Urinary bladder (tissue), 4 donors: ENCODE results near the gene KANSL1. TPM values are rescaled to one million over a fixed set of nuclear protein-coding genes. Genes with fewer than 3 reads are reported as not detected.

ENCODE experiments used
- DNase-seq: peaks from one replicate; pipeline ENCODE4 v3.0.0-alpha.2; 2015; ENCODE audit errors: extremely low spot score
- H3K27ac ChIP-seq: one replicate; pipeline ENCODE4 v1.5.1; 2013; ENCODE audit warnings: low read depth, mild to moderate bottlenecking, moderate library complexity
- H3K36me3 ChIP-seq: one replicate; pipeline ENCODE4 v1.6.1; 2013; ENCODE audit warnings: mild to moderate bottlenecking, moderate library complexity; ENCODE audit not compliant: insufficient read depth
- H3K4me1 ChIP-seq: one replicate; pipeline ENCODE4 v1.6.1; 2013; ENCODE audit warnings: mild to moderate bottlenecking, moderate library complexity; ENCODE audit not compliant: insufficient read depth
- H3K4me3 ChIP-seq: one replicate; pipeline ENCODE4 v1.5.1; 2013; ENCODE audit warnings: low read depth, low read length
- WGBS: extraction: QIAGEN DNeasy Blood & Tissue Kit; methylation state at CpG from one replicate; pipeline ENCODE4 v1.1.7; 2013; 5-methylcytosine and 5-hydroxymethylcytosine counted together
- polyA plus RNA-seq: library from polyadenylated mRNA; stranded (reverse); fragments of 200-250 nt; gene quantifications from one replicate; pipeline ENCODE4 v1.2.3, GENCODE V29; 2013
- total RNA-seq: library from RNA; depleted of rRNA; stranded (reverse); fragments of >200 nt; gene quantifications from one replicate; pipeline ENCODE4 v1.2.3, GENCODE V29; 2014
- donor health status: healthy with polysubstance abuse.
- donor health status: healthy.

Gene KANSL1
- total and polyA plus RNA-seq, 2 donors: 22.4 to 146 TPM

DNA sequence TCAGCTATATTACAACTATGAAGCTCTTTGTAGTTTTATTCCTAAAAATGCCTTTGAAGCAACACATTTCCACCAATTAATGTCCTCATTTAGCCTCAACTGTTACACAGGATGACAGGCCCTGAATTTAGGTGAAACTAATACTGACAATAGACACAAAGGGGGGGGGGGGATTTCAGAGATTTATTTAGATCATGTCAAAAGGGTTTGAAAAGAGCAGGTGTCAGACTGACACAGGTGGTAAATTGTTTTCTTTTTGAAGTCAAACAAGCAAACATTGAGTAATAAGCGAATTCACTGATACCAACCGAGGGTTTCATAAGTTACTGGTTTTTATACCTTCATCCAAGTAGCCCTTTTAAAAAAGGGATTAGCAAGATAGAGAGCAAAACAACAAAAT, 40.8 kb downstream of the KANSL1 start:
- peaks cover 4% of the 10 kb centered on the region for H3K4me1 ChIP-seq
- WGBS: 66% methylated on average over 2 of the region's 2 CpGs

DNA sequence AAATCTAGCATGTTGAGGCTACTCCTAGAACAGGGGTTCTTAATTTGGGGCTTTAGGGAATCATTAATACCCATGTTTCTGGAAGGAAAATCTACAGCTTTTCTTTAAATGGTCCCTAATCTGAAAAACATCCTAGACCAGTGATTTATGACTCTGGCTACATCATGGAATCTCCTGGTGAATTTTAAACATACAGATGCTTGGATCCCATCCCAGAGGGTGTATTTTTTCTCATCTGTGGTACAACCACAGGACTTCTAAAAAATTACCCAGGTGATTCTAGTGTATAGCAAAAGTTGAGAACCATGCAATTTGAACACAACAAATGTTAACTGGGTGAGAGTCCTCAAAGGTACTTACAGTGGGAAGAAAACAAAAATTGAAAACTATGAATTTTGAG, 41.5 kb downstream of the KANSL1 start:
- H3K36me3 ChIP-seq: no peaks in the 10 kb centered on the region
- no peak for DNase-seq
- H3K27ac ChIP-seq: no peak overlapping the region
- no peak overlapping the region for H3K4me3 ChIP-seq
- peaks cover 4% of the 10 kb centered on the region for H3K4me1 ChIP-seq

More for the DNA sequence above, 40.8 kb downstream of the KANSL1 start:
- H3K4me3 ChIP-seq: no peak overlapping the region
- no peak for DNase-seq
- no peak overlapping the region for H3K27ac ChIP-seq
- no peaks in the 10 kb centered on the region for H3K36me3 ChIP-seq

DNA sequence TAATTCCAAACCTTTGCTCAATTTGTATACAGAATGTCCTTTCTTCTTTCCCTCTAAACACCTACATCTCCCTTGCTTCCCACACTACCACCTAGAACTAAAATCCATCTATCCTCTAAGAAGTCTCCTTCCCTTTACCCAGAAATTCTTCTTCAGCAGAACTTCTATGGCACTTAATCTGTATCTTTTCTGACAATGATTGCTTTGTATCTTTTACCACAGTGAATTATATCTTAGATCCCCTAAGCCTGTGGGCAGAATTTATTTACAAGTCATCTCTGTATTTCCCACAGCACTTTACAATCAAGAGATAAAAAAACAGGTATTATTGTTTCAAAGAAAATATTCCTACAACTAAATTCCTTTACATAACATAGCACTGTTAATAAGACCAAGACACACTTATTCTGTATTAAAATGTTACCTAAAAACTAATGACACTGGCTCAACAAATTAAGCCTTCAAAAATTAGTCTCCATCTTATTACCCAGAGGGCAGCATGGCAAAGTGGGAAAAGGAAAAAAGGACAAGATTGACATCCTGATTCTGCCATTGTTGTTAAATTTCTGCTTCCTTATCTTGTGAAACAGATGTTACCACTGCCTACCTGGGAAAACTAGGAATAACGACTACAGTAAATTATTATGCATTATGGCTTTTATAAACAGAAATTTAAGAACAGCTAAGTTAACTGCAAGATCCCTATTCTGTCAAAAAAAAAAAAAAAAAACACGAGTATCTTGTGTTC, 42.8 kb downstream of the KANSL1 start:
- Histone ChIP-seq H3K4me1 (peaks cover 4% of the 10 kb centered on the region), H3K4me3 (no peak overlapping the region), H3K36me3 (no peaks in the 10 kb centered on the region), H3K27ac (no peak overlapping the region)
- 49% methylated on average over 2 of the region's 2 CpGs for WGBS
- no peak for DNase-seq

DNA sequence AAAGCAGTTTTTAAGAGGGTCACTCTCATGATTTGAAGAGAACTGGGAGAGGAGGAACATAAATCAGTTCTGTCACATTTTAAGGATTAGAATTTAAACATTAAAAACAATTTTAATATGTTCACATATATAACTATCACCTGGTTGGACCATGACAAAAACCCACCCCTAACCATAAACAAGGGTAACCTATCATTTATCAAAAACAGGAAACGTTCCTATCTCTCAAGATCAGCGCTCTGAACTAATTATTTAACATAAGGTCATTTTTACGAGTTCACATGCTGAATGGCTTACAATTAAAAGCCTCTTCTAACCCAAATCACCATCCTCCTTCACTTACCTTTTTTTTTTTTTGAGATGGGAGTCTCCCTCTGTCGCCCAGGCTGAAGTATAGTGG, 45.0 kb downstream of the KANSL1 start:
- H3K4me1 ChIP-seq: peaks cover 4% of the 10 kb centered on the region
- H3K36me3 ChIP-seq: no peaks in the 10 kb centered on the region
- WGBS: 66% methylated on average over 4 of the region's 4 CpGs
- no peak overlapping the region for H3K27ac ChIP-seq
- DNase-seq: no peak
- no peak overlapping the region for H3K4me3 ChIP-seq

DNA sequence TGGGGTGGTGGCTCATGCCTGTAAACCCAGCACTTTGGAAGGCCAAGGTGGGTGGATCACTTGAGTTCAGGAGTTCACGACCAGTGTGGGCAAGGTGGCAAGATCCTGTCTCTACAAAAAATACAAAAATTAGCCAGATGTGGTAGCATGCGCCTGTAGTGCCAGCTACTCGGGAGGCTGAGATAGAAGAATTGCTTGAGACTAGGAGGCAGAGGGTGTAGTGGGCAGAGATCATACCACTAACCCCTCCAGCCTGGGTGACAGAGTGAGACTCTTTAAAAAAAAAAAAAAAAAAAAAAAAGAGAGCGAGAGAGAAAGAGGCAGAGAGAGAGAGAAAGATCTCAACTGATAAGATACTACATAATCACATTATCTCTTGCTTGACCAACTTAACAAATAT, 45.9 kb downstream of the KANSL1 start:
- Histone ChIP-seq H3K36me3 (no peaks in the 10 kb centered on the region), H3K4me1 (peaks cover 4% of the 10 kb centered on the region), H3K27ac (no peak overlapping the region), H3K4me3 (no peak overlapping the region)
- no peak for DNase-seq
- 77% methylated on average over 4 of the region's 4 CpGs for WGBS

DNA sequence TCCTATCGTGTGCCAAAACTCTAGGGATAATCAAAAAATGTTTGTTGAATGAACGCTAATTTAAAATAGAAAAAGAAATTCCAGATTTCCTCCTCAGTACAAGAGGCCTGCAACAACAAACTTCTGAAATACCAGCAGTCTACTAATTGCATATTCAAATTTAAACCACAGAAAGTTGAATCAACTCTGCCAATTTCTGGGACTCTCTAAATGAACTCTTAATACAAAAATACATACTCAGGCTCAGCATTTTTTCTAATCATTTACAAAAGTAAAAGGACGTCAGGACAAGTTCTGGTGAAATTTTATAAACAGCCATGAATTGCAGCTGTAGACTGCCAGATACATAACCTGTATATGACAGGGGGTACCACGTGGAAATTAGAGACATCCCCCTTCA, 49.0 kb downstream of the KANSL1 start:
- Histone ChIP-seq H3K4me1 (peaks cover 2% of the 10 kb centered on the region), H3K27ac (no peak overlapping the region)

DNA sequence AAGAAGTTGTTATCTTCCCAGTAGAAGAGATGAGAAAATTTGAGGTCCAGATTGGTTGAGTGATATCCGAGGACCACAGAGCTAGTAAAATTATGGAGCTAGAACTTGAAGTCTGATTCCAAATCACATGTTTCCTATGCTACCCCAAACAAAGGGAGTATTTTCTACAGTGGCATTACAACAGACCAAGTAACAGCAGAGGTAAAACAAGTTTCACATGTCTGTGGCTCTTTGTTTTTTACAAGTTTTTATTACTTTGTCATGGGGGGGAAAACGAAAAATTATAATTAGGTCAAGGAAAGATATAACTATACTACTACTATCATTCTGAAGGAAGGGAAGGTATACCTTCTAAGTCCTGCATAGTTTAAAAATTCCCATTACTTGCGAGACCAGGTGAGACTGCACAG, 49.4 kb downstream of the KANSL1 start:
- Histone ChIP-seq H3K4me3 (no peak overlapping the region), H3K27ac (no peak overlapping the region), H3K36me3 (no peaks in the 10 kb centered on the region), H3K4me1 (peaks cover 2% of the 10 kb centered on the region)
- DNase-seq: no peak
- WGBS: 66% methylated on average over 3 of the region's 3 CpGs

More for the DNA sequence above, 49.0 kb downstream of the KANSL1 start:
- no peak overlapping the region for H3K4me3 ChIP-seq
- WGBS: 50% methylated on average over 4 of the region's 4 CpGs
- DNase-seq: no peak
- no peaks in the 10 kb centered on the region for H3K36me3 ChIP-seq

DNA sequence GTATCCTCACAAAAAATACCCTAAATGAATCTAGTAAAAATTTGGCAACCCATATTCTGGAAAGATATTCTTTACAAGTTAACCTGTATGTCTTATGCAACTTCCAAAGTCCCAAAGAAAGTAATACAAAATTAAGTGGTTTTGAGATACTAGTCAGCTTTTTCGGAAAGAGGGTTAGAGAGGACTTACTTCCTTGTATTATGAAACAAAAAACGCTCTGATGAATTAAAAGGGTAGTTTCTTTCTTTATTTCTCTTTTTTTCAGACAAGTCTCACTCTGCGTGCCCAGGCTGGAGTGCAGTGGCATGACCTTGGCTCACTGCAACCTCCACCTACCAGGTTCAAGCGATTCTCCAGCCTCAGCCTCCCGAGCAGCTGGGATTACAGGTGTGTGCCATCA, 51.6 kb downstream of the KANSL1 start:
- 88% methylated on average over 5 of the region's 5 CpGs for WGBS
- no peaks in the 10 kb centered on the region for H3K36me3 ChIP-seq
- no peak overlapping the region for H3K27ac ChIP-seq
- peaks cover 2% of the 10 kb centered on the region for H3K4me1 ChIP-seq
- no peak for DNase-seq
- no peak overlapping the region for H3K4me3 ChIP-seq

DNA sequence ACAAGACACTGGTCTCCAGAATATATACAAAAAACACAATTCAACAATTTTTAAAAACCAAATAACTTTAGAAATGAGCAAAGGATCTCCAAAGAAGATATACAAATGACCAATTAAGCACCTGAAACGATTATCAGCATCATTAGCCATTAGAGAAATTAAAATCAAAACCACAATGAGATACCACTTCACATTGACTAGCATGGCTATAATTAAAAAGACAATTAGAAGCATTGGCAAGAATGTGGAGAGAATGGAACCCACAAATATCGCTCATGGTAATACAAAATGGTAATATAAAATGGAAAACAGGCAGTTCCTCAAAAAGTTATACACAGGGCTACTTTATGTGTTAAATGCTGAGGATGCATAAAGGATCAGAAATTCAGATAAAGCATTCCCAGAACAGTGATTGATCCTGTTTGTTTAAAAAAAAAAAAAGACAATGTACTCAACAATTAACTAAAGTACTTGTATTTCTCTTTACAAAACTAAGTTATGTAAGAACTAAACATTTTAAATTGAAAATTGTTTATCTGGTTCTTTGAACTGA, 52.5 kb downstream of the KANSL1 start:
- no peak overlapping the region for H3K27ac ChIP-seq
- DNase-seq: no peak
- H3K36me3 ChIP-seq: no peaks in the 10 kb centered on the region
- no peak overlapping the region for H3K4me3 ChIP-seq
- WGBS: 96% methylated on average over 2 of the region's 2 CpGs
- peaks cover 2% of the 10 kb centered on the region for H3K4me1 ChIP-seq

DNA sequence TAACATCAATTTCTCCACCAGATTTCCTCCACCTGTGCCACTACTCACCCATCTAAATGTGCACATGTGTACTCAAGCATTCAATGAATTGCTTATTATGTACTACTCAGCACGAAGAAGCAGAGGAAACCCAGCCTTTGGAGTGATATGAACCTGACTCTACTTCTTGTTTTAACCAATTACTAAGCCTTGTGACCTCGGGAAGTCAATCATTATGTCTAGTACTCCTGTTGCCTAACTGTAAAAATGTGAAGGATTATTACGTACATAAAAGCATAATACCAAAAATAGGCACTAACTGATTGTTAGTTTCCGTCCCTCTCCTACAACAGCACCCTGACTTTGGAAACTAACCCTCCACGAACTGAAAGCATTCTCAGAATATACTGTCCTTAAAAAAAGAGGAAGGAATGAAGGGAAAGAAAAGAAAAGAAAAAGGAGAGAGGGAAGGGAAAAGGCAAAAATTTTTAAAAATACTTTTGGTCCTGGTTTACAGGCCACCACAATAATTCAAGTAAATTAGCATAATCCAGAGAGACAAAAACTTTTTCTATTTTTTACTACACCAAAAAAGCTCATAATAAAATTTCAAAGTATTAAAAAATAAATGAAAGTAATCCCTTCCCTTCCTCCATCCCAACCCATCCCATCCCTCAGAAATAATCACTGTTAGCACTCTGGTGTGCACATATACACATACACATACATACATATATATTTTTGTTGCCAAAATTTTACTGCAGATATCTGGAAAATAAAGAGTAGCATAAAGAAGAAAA, 53.6 kb downstream of the KANSL1 start:
- H3K36me3 ChIP-seq: no peaks in the 10 kb centered on the region
- 68% methylated on average over 5 of the region's 5 CpGs for WGBS
- H3K4me1 ChIP-seq: peaks cover 2% of the 10 kb centered on the region
- no peak for DNase-seq
- H3K4me3 ChIP-seq: no peak overlapping the region
- no peak overlapping the region for H3K27ac ChIP-seq

DNA sequence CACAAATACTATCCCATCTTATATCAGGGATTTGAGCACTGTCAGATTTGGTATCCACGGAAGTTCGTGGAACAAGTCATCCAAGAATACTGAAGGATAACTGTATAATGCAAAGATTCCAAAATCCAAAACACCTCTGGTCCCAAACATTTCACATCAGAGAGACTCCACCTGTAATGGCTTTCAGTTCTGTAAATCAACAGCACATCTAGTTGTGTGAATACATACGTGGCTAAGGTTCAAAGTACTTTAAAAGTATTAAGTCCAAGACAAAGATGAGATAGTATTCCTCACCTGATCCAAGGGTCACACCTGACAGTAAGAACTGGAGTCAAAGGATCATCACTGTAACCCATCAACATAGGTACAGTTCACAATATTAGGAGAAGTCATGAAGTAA, 54.8 kb downstream of the KANSL1 start:
- H3K4me1 ChIP-seq: peaks cover 2% of the 10 kb centered on the region

DNA sequence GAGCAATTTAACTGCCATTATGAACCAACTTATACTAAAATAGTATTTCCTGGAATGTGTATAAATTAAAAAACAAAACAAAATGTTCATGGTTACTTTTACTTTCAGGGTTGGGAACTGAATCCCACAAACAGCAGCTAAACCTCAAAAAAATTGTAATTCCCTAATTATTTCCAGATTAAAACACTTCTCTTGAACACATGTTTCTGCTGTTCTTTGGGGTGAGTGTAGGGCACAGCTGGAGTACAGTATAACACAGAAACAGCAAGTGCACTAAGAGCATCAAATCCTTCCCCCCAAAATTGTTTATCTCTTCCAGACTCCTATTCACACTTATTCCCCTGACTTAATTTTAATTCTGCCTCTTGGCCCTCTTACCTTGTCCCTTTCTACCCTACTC, 56.4 kb downstream of the KANSL1 start:
- DNase-seq: no peak
- no peaks in the 10 kb centered on the region for H3K36me3 ChIP-seq
- H3K27ac ChIP-seq: no peak overlapping the region
- H3K4me3 ChIP-seq: no peak overlapping the region
- peaks cover 4% of the 10 kb centered on the region for H3K4me1 ChIP-seq

More for the DNA sequence above, 54.8 kb downstream of the KANSL1 start:
- 68% methylated on average over 3 of the region's 3 CpGs for WGBS
- Histone ChIP-seq H3K4me3 (no peak overlapping the region), H3K36me3 (no peaks in the 10 kb centered on the region), H3K27ac (no peak overlapping the region)
- no peak for DNase-seq

DNA sequence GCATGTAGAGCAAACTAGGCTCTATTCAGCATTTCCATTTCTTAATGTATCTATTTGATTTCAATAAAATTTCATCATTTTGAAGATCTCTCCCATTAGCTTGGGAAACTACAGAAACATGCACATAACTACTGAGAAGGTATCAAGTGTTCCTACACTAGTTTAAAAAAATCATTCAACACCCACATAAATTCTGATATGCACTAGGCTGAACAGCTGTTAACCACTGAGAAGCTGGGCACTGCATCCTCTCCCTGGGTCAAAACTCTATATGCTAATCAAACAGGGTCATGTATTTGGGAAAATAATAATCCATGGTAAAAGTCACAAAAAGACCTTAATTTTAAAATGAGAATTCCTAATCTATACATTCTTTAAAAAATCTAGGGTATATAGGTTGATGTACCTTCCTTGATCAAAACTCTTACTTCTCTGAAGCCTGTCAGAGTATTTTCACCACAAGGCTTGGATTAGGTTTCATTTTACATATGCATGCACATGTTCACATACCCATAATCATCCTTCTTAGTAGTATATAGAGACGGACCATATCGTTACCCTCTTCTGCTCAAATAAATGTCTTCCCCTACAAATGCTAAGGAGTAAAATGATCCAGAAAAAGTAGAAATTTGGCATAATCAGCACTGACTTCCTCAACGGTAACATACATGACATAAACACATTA, 57.2 kb downstream of the KANSL1 start:
- Histone ChIP-seq H3K4me1 (peaks cover 4% of the 10 kb centered on the region), H3K36me3 (no peaks in the 10 kb centered on the region), H3K4me3 (no peak overlapping the region), H3K27ac (no peak overlapping the region)
- DNase-seq: no peak
- 72% methylated on average over 3 of the region's 3 CpGs for WGBS
